Stomach (tissue), 4 donors: ENCODE measurements around the gene OCA2.

Experiments
- EP300 ChIP-seq: sonication (generic); formaldehyde crosslinking; IDR thresholded peaks from one replicate; pipeline ENCODE4 v1.6.1; 2017; ENCODE audit warnings: antibody characterized with exemption
- POLR2A ChIP-seq, 4 donors: fragments of 450-650 bp; IDR thresholded peaks; one replicate each; pipeline ENCODE4 v1.6.1; 2016; ENCODE audit warnings: antibody characterized with exemption in 4 of 4, control low read depth in 2 of 4, mild to moderate bottlenecking in 1 of 4, moderate library complexity in 1 of 4
- TF ChIP-seq, protein P1 (sequence below), 7 experiments: fragments of 450-650 bp in 4 of 7; fragments of 200-600 bp in 3 of 7; sonication (generic) in 3 of 7; IDR thresholded peaks; one replicate each; pipeline ENCODE4 v1.5.1; 2016 to 2019; ENCODE audit warnings: antibody characterized with exemption in 7 of 7, control low read depth in 2 of 7, mild to moderate bottlenecking in 1 of 7

- no peak for TF ChIP-seq EP300
- TF ChIP-seq, protein P1, sequence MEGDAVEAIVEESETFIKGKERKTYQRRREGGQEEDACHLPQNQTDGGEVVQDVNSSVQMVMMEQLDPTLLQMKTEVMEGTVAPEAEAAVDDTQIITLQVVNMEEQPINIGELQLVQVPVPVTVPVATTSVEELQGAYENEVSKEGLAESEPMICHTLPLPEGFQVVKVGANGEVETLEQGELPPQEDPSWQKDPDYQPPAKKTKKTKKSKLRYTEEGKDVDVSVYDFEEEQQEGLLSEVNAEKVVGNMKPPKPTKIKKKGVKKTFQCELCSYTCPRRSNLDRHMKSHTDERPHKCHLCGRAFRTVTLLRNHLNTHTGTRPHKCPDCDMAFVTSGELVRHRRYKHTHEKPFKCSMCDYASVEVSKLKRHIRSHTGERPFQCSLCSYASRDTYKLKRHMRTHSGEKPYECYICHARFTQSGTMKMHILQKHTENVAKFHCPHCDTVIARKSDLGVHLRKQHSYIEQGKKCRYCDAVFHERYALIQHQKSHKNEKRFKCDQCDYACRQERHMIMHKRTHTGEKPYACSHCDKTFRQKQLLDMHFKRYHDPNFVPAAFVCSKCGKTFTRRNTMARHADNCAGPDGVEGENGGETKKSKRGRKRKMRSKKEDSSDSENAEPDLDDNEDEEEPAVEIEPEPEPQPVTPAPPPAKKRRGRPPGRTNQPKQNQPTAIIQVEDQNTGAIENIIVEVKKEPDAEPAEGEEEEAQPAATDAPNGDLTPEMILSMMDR (IDR thresholded peaks at IDR 0.05), result no peak
- no peak for TF ChIP-seq POLR2A (IDR thresholded peaks at IDR 0.05)
Measured at GRCh38 chr15:28105224-28105791, 6.2 kb upstream of the OCA2 start.
